Neural progenitor cell (in vitro differentiated cells): Measurements from ENCODE around the gene LDLRAD2. TPM values are rescaled to one million over a fixed set of nuclear protein-coding genes. Genes with fewer than 3 reads are reported as not detected.

Experiments
- DNase-seq: peaks from one replicate; pipeline ENCODE4 v3.0.0-alpha.2; 2016; ENCODE audit warnings: low spot score
- H2AFZ ChIP-seq: fragments of 200-600 bp; sonication (generic); replicated peaks from 2 replicates; pipeline ENCODE4 v1.6.1; 2016; ENCODE audit warnings: antibody characterized with exemption
- H3F3A ChIP-seq: fragments of 200-600 bp; sonication (generic); 2 replicates; pipeline ENCODE4 v1.6.1; 2016; ENCODE audit warnings: antibody characterized with exemption, low read depth
- H3K27ac ChIP-seq: fragments of 200-600 bp; sonication (generic); 2 replicates; pipeline ENCODE4 v1.5.1; 2016; ENCODE audit warnings: mild to moderate bottlenecking
- H3K27me3 ChIP-seq: fragments of 200-600 bp; sonication (generic); 2 replicates; pipeline ENCODE4 v1.6.1; 2016; ENCODE audit warnings: mild to moderate bottlenecking, moderate library complexity
- H3K36me3 ChIP-seq: fragments of 200-600 bp; sonication (generic); 2 replicates; pipeline ENCODE4 v1.5.1; 2016
- H3K4me1 ChIP-seq: fragments of 200-600 bp; sonication (generic); 2 replicates; pipeline ENCODE4 v1.6.1; 2016; ENCODE audit warnings: mixed run types
- H3K4me2 ChIP-seq: fragments of 200-600 bp; sonication (generic); 2 replicates; pipeline ENCODE4 v1.6.1; 2016
- H3K4me3 ChIP-seq: fragments of 200-600 bp; sonication (generic); 2 replicates; pipeline ENCODE4 v1.5.1; 2016
- H3K79me2 ChIP-seq: fragments of 200-600 bp; sonication (generic); 2 replicates; pipeline ENCODE4 v1.6.1; 2016; ENCODE audit warnings: low read depth
- H3K9ac ChIP-seq: fragments of 200-600 bp; sonication (generic); 2 replicates; pipeline ENCODE4 v1.6.1; 2016
- H3K9me3 ChIP-seq: fragments of 200-600 bp; sonication (generic); 2 replicates; pipeline ENCODE4 v1.5.1; 2016; ENCODE audit warnings: low read depth
- H4K20me1 ChIP-seq: fragments of 200-600 bp; sonication (generic); 2 replicates; pipeline ENCODE4 v1.6.1; 2016; ENCODE audit warnings: low read depth
- H3K27ac Mint-ChIP-seq: 3 replicates; pipeline ENCODE4 v1.8.0; 2021; ENCODE audit warnings: mixed read lengths
- H3K27me3 Mint-ChIP-seq: 2 replicates; pipeline ENCODE4 v1.8.0; 2022; ENCODE audit warnings: low read depth, mild to moderate bottlenecking, inconsistent platforms, moderate library complexity, mixed read lengths; ENCODE audit not compliant: insufficient read depth
- H3K36me3 Mint-ChIP-seq: 3 replicates; pipeline ENCODE4 v1.8.0; 2021; ENCODE audit warnings: mixed read lengths
- H3K4me1 Mint-ChIP-seq: 3 replicates; pipeline ENCODE4 v1.8.0; 2021; ENCODE audit warnings: mixed read lengths
- H3K4me3 Mint-ChIP-seq: 3 replicates; pipeline ENCODE4 v1.8.0; 2021; ENCODE audit warnings: mild to moderate bottlenecking, moderate library complexity, mixed read lengths
- H3K9me3 Mint-ChIP-seq: 3 replicates; pipeline ENCODE4 v1.8.0; 2020; ENCODE audit warnings: mixed read lengths
- EZH2 ChIP-seq: fragments of 200-600 bp; sonication (generic); IDR thresholded peaks from 2 replicates; pipeline ENCODE4 v1.6.1; 2017; ENCODE audit warnings: antibody characterized with exemption, mild to moderate bottlenecking, moderate library complexity
- EZH2phosphoT487 ChIP-seq: fragments of 200-600 bp; sonication (generic); IDR thresholded peaks from 2 replicates; pipeline ENCODE4 v1.6.1; 2017; ENCODE audit warnings: antibody characterized with exemption
- total RNA-seq: library from RNA; depleted of rRNA; stranded (reverse); fragments of >200 nt; gene quantifications from 2 replicates; pipeline ENCODE4 v1.2.3, GENCODE V29; 2015; ENCODE audit warnings: low replicate concordance
- TF ChIP-seq, protein P1 (sequence below): fragments of 200-600 bp; sonication (generic); IDR thresholded peaks from 2 replicates; pipeline ENCODE4 v1.5.1; 2017; ENCODE audit warnings: antibody characterized with exemption, mild to moderate bottlenecking

The LDLRAD2 gene
- total RNA-seq, 1 donor from 2014 or later: 0.67 TPM

DNA sequence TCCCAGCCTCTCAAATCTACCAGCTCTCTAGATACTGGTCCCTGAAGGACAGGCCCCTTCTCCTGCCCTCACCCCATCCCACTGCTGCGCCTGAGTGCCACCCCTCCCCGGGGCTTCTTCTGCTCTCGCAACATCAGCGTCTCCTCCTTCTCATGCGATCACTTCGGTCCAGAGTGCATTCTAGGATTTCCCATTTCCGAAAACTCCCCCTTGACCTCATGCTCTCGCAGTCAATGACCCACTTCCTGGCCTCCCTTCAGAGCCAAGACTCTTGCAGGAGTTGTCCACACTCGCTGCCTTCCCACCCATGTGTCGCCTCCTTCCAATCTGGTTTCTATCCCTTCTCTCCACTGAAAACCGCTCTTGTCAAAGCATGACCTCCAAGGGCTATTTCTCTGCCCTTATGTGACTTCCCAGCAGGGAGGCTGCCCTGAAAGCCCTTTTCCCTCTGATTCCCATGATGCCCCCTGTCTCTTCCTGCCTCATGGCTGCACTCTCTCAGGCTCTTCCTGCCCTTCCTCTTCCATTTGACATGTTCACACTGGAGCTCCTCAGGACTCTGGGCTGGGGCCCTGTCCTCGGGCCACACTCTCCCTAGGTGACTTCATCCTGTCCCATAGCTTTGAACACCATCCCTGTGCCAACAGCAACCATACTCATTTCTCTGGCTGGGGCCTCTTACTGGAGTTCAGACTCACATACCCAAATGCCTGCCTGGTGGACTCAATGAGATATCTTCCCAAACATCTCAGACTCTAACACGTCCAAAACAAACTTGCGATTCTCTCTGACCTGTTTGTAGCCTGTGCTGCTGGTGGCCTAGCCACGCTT is 46.0 kb downstream of the LDLRAD2 start:
- Histone ChIP-seq H3K27me3 (no peaks in the 10 kb centered on the region), H3K4me3 (no peak overlapping the region), H3K4me1 (no peaks in the 10 kb centered on the region), H3K9me3 (no peaks in the 10 kb centered on the region), H3K36me3 (no peaks in the 10 kb centered on the region), H2AFZ (no peak overlapping the region), H3K27ac (no peak overlapping the region), H3K9ac (no peak overlapping the region), H3F3A (no peaks in the 10 kb centered on the region), H3K4me2 (no peak overlapping the region), H4K20me1 (no peaks in the 10 kb centered on the region), H3K79me2 (no peaks in the 10 kb centered on the region)
- no peak for TF ChIP-seq EZH2phosphoT487
- TF ChIP-seq, protein P1, sequence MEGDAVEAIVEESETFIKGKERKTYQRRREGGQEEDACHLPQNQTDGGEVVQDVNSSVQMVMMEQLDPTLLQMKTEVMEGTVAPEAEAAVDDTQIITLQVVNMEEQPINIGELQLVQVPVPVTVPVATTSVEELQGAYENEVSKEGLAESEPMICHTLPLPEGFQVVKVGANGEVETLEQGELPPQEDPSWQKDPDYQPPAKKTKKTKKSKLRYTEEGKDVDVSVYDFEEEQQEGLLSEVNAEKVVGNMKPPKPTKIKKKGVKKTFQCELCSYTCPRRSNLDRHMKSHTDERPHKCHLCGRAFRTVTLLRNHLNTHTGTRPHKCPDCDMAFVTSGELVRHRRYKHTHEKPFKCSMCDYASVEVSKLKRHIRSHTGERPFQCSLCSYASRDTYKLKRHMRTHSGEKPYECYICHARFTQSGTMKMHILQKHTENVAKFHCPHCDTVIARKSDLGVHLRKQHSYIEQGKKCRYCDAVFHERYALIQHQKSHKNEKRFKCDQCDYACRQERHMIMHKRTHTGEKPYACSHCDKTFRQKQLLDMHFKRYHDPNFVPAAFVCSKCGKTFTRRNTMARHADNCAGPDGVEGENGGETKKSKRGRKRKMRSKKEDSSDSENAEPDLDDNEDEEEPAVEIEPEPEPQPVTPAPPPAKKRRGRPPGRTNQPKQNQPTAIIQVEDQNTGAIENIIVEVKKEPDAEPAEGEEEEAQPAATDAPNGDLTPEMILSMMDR: no peak
- TF ChIP-seq EZH2: no peak
- Mint-ChIP-seq H3K4me1 (peaks cover 8% of the 10 kb centered on the region), H3K27me3 (peaks cover 10% of the 10 kb centered on the region), H3K36me3 (peaks cover 16% of the 10 kb centered on the region), H3K4me3 (no peak overlapping the region), H3K27ac (peak overlapping the region; percentile 11), H3K9me3 (no peaks in the 10 kb centered on the region)
- no peak for DNase-seq

DNA sequence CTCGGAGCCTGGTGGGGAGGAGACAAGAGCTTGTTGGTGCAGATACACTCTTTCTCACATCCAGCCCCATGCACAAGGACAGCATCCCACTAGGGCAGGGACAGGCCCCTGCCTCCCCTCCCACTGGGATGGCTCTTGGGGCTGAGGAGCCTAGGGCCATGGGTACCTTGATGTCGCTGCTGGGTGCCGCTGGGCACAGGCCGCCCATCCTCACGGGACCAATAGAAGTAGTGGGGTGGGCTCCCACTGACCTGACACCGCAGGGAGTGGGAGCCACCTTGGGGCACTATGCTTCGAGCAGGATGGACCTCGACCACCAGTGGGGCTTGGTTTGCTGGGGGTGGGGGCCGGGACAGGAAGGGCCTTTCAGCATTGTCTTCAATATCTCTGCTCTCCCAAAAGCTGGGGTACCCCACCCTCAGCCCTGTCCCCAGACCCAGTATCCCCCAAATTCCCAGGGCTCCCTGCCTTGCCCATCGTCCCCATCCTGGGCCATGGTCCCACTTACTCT is 47.7 kb downstream of the LDLRAD2 start:
- H3K4me3 Mint-ChIP-seq: no peak overlapping the region
- no peak for DNase-seq
- TF ChIP-seq EZH2: no peak
- TF ChIP-seq, protein P1: no peak
- H3K9me3 Mint-ChIP-seq: no peaks in the 10 kb centered on the region
- Histone ChIP-seq H3K27ac (no peak overlapping the region), H3K27me3 (no peaks in the 10 kb centered on the region), H3K9me3 (no peaks in the 10 kb centered on the region), H3K4me2 (no peak overlapping the region), H4K20me1 (no peaks in the 10 kb centered on the region), H3K36me3 (no peaks in the 10 kb centered on the region), H3K4me1 (no peaks in the 10 kb centered on the region), H3K79me2 (no peaks in the 10 kb centered on the region), H2AFZ (no peak overlapping the region), H3F3A (no peaks in the 10 kb centered on the region), H3K9ac (no peak overlapping the region), H3K4me3 (no peak overlapping the region)
- H3K4me1 Mint-ChIP-seq: peaks cover 8% of the 10 kb centered on the region
- H3K27ac Mint-ChIP-seq: no peak overlapping the region
- peaks cover 6% of the 10 kb centered on the region for H3K27me3 Mint-ChIP-seq
- peaks cover 20% of the 10 kb centered on the region for H3K36me3 Mint-ChIP-seq

DNA sequence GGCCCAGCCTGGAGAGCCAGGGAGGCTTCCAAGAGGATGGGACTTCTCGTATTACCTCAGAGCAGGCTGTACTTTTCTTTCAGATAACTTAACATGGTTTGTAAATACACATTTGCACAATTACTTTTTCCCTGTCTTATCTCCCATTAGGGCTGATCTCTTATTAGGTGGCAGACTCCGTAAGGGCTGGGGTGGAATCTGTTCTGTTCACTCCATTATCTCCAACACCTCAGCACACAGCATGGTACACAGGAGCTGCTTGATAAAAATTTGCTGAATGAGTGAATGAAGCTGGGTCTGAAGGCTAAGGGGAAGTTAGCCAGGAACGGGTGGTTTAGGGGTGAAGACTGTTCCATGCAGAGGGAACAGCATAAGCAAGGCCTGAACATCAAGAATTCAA is 48.9 kb downstream of the LDLRAD2 start:
- Histone ChIP-seq H3F3A (no peaks in the 10 kb centered on the region), H3K27ac (no peak overlapping the region), H3K9me3 (no peaks in the 10 kb centered on the region), H3K27me3 (no peaks in the 10 kb centered on the region), H3K4me3 (no peak overlapping the region), H3K36me3 (no peaks in the 10 kb centered on the region), H3K4me2 (no peak overlapping the region), H2AFZ (no peak overlapping the region), H3K4me1 (peaks cover 2% of the 10 kb centered on the region), H3K9ac (no peak overlapping the region), H3K79me2 (no peaks in the 10 kb centered on the region), H4K20me1 (no peaks in the 10 kb centered on the region)
- DNase-seq: no peak
- TF ChIP-seq EZH2: no peak
- TF ChIP-seq, protein P1: no peak
- no peak for TF ChIP-seq EZH2phosphoT487
- no peak overlapping the region for H3K4me3 Mint-ChIP-seq
- H3K27me3 Mint-ChIP-seq: peaks cover 6% of the 10 kb centered on the region
- peaks cover 20% of the 10 kb centered on the region for H3K36me3 Mint-ChIP-seq
- no peak overlapping the region for H3K27ac Mint-ChIP-seq
- peaks cover 14% of the 10 kb centered on the region for H3K4me1 Mint-ChIP-seq
- H3K9me3 Mint-ChIP-seq: no peaks in the 10 kb centered on the region
